ENCODE measurements around the gene HSFX3. TPM values are rescaled to one million over a fixed set of nuclear protein-coding genes. Genes with fewer than 3 reads are reported as not detected.

Gene HSFX3
- total RNA-seq, 1 donor from 2014 or later = not detected

DNA sequence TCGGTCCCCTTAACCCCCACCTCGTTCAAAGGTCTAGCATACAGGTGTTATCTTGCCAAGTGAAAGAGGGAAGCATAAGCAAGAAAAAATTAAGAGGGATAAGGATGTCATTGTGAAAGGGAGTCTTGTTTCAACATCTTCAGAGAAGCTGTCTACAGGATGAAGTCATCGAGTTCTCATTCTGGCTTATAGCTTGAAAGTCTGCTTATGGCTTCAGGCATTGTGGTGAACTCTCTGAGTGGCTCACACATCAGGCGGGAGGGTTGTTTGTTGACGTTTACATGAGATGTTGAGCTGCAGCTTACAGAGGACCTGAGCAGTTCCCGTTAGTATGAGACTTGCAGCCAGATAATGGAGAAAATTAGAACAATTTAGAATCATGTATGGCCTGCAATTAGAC is 20.9 kb upstream of the HSFX3 start:
- no peak for FAIRE-seq
- H3K27ac ChIP-seq (ENCODE audit: low read depth, low read length) = no peak overlapping the region
- no peaks in the 10 kb centered on the region for H3K36me3 Mint-ChIP-seq (ENCODE audit: low read depth, unreplicated experiment)
- no peaks in the 10 kb centered on the region for H3K79me2 ChIP-seq (ENCODE audit: insufficient read depth, low read length)
- peak; percentile 33 for DNase-seq (ENCODE audit: low read depth)
- no peaks in the 10 kb centered on the region for H3K36me3 ChIP-seq (ENCODE audit: insufficient read depth, low read length)
- H2AFZ ChIP-seq (ENCODE audit: low read depth, low read length) = no peak overlapping the region
- H3K27ac Mint-ChIP-seq (ENCODE audit: unreplicated experiment) = no peak overlapping the region
- no peak overlapping the region for H3K9ac ChIP-seq (ENCODE audit: low read length)
- H3K4me3 ChIP-seq (ENCODE audit: insufficient read depth, low read depth, low read length) = no peak overlapping the region
- H3K4me1 Mint-ChIP-seq (ENCODE audit: low read depth, unreplicated experiment) = peaks cover 10% of the 10 kb centered on the region
- H3K9me3 Mint-ChIP-seq (ENCODE audit: unreplicated experiment) = no peaks in the 10 kb centered on the region
- H4K20me1 ChIP-seq (ENCODE audit: insufficient read depth, low read length) = no peaks in the 10 kb centered on the region
- no peaks in the 10 kb centered on the region for H3K27me3 ChIP-seq (ENCODE audit: insufficient read depth, low read length)
- no peak overlapping the region for H3K4me2 ChIP-seq (ENCODE audit: low read length)
- TF ChIP-seq, protein P1, sequence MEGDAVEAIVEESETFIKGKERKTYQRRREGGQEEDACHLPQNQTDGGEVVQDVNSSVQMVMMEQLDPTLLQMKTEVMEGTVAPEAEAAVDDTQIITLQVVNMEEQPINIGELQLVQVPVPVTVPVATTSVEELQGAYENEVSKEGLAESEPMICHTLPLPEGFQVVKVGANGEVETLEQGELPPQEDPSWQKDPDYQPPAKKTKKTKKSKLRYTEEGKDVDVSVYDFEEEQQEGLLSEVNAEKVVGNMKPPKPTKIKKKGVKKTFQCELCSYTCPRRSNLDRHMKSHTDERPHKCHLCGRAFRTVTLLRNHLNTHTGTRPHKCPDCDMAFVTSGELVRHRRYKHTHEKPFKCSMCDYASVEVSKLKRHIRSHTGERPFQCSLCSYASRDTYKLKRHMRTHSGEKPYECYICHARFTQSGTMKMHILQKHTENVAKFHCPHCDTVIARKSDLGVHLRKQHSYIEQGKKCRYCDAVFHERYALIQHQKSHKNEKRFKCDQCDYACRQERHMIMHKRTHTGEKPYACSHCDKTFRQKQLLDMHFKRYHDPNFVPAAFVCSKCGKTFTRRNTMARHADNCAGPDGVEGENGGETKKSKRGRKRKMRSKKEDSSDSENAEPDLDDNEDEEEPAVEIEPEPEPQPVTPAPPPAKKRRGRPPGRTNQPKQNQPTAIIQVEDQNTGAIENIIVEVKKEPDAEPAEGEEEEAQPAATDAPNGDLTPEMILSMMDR (IDR thresholded peaks at IDR 0.05; ENCODE audit: insufficient read depth, low read depth, low read length) = no peak
- TF ChIP-seq EZH2 (IDR thresholded peaks at IDR 0.05; ENCODE audit: insufficient read depth, low read length) = no peak
- no peaks in the 10 kb centered on the region for H3K9me3 ChIP-seq (ENCODE audit: insufficient read depth, low read depth, low read length)
- no peaks in the 10 kb centered on the region for H3K4me1 ChIP-seq (ENCODE audit: insufficient read depth, low read length)
- H3K4me3 Mint-ChIP-seq (ENCODE audit: unreplicated experiment) = no peak overlapping the region
- H3K27me3 Mint-ChIP-seq (ENCODE audit: low read depth, unreplicated experiment) = no peaks in the 10 kb centered on the region

DNA sequence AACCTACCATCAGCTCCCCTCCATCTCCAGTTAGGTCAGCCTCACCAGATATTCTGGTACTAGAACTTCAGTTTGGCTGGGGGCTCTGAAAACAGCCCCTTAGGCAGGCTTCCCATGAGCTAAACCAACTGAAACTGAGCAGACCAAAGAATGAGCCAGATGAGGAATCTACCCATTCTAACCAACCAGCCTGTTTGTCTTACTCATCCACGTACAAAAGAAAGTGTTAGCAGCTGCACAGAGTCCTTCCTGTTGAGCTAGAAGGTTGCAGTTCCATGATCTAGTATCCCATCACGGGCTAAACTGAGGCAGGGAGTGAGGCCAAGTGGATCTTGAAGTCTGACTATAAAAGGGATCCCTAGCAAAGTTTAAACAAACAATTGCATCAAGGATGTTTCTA is 20.0 kb upstream of the HSFX3 start:
- Mint-ChIP-seq H3K4me3 (ENCODE audit: unreplicated experiment) (no peak overlapping the region), H3K9me3 (ENCODE audit: unreplicated experiment) (no peaks in the 10 kb centered on the region), H3K27ac (ENCODE audit: unreplicated experiment) (no peak overlapping the region), H3K4me1 (ENCODE audit: low read depth, unreplicated experiment) (peaks cover 10% of the 10 kb centered on the region), H3K36me3 (ENCODE audit: low read depth, unreplicated experiment) (no peaks in the 10 kb centered on the region), H3K27me3 (ENCODE audit: low read depth, unreplicated experiment) (no peaks in the 10 kb centered on the region)
- Histone ChIP-seq H3K27ac (ENCODE audit: low read depth, low read length) (no peak overlapping the region), H3K9ac (ENCODE audit: low read length) (no peak overlapping the region), H3K9me3 (ENCODE audit: insufficient read depth, low read depth, low read length) (no peaks in the 10 kb centered on the region), H4K20me1 (ENCODE audit: insufficient read depth, low read length) (no peaks in the 10 kb centered on the region), H3K36me3 (ENCODE audit: insufficient read depth, low read length) (no peaks in the 10 kb centered on the region), H3K79me2 (ENCODE audit: insufficient read depth, low read length) (no peaks in the 10 kb centered on the region), H2AFZ (ENCODE audit: low read depth, low read length) (no peak overlapping the region), H3K27me3 (ENCODE audit: insufficient read depth, low read length) (no peaks in the 10 kb centered on the region), H3K4me1 (ENCODE audit: insufficient read depth, low read length) (no peaks in the 10 kb centered on the region), H3K4me3 (ENCODE audit: insufficient read depth, low read depth, low read length) (no peak overlapping the region), H3K4me2 (ENCODE audit: low read length) (no peak overlapping the region)
- no peak for DNase-seq (ENCODE audit: low read depth)
- FAIRE-seq = peak; percentile 94
- no peak for TF ChIP-seq EZH2 (IDR thresholded peaks at IDR 0.05; ENCODE audit: insufficient read depth, low read length)
- TF ChIP-seq, protein P1 (IDR thresholded peaks at IDR 0.05; ENCODE audit: insufficient read depth, low read depth, low read length) = no peak

- peak; percentile 71 for FAIRE-seq
- no peak overlapping the region for H3K27ac Mint-ChIP-seq (ENCODE audit: unreplicated experiment)
- no peaks in the 10 kb centered on the region for H3K27me3 ChIP-seq (ENCODE audit: insufficient read depth, low read length)
- H3K4me3 ChIP-seq (ENCODE audit: insufficient read depth, low read depth, low read length) = no peak overlapping the region
- H3K4me3 Mint-ChIP-seq (ENCODE audit: unreplicated experiment) = no peak overlapping the region
- H3K79me2 ChIP-seq (ENCODE audit: insufficient read depth, low read length) = no peaks in the 10 kb centered on the region
- no peaks in the 10 kb centered on the region for H4K20me1 ChIP-seq (ENCODE audit: insufficient read depth, low read length)
- H2AFZ ChIP-seq (ENCODE audit: low read depth, low read length) = no peak overlapping the region
- no peak overlapping the region for H3K4me2 ChIP-seq (ENCODE audit: low read length)
- H3K9ac ChIP-seq (ENCODE audit: low read length) = no peak overlapping the region
- H3K36me3 Mint-ChIP-seq (ENCODE audit: low read depth, unreplicated experiment) = no peaks in the 10 kb centered on the region
- no peaks in the 10 kb centered on the region for H3K27me3 Mint-ChIP-seq (ENCODE audit: low read depth, unreplicated experiment)
- H3K36me3 ChIP-seq (ENCODE audit: insufficient read depth, low read length) = no peaks in the 10 kb centered on the region
- no peak for DNase-seq (ENCODE audit: low read depth)
- peaks cover 10% of the 10 kb centered on the region for H3K4me1 Mint-ChIP-seq (ENCODE audit: low read depth, unreplicated experiment)
- no peaks in the 10 kb centered on the region for H3K9me3 Mint-ChIP-seq (ENCODE audit: unreplicated experiment)
- no peaks in the 10 kb centered on the region for H3K9me3 ChIP-seq (ENCODE audit: insufficient read depth, low read depth, low read length)
- TF ChIP-seq, protein P1 (IDR thresholded peaks at IDR 0.05; ENCODE audit: insufficient read depth, low read depth, low read length) = no peak
- TF ChIP-seq EZH2 (IDR thresholded peaks at IDR 0.05; ENCODE audit: insufficient read depth, low read length) = no peak
- no peaks in the 10 kb centered on the region for H3K4me1 ChIP-seq (ENCODE audit: insufficient read depth, low read length)
- no peak overlapping the region for H3K27ac ChIP-seq (ENCODE audit: low read depth, low read length)
Measured at GRCh38 chrX:149568701-149569296, 19.1 kb upstream of the HSFX3 start.

Measured in astrocyte (in vitro differentiated cells and primary cell).